ENCODE measurements around the gene CARNS1.

CARNS1 gene

DNA sequence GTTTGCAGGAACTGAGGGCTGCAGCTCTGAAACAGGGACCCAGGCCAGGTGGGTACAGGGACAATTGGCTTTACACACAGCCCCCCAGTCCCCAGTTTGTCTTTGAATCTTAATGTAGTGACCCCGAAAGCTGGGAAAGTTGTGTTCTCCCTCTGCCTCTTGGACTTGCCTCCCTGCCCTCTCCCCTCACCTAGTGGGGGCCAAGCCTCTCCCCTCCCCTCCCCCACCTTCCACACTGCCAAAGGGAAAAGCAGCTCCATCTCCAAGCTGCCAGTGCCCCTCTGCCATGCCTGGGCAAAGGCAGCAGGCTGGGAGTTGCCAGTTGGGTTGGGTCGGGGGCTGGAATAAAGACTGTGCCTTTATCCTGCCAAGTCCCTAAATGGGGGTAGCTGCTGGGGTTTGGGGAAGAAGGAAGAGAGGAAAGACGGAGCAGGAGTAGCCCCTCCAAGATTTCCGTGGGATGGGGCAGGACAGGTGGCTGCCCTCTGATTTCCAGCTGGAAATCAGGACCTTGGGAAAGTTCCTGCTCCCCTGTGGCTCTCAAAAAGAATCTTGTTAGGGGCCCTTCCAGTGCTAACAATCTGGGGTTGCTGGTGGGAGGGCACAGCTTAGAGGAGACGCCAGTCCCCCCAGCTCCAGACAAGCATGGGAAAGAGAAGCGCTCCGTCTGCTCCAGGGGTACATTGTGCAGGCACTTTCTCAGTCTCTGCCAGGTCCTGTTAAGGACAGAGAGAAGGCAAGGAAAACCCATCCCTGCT lies 39.2 kb upstream of the CARNS1 start:
- DNase-seq = no peak

DNA sequence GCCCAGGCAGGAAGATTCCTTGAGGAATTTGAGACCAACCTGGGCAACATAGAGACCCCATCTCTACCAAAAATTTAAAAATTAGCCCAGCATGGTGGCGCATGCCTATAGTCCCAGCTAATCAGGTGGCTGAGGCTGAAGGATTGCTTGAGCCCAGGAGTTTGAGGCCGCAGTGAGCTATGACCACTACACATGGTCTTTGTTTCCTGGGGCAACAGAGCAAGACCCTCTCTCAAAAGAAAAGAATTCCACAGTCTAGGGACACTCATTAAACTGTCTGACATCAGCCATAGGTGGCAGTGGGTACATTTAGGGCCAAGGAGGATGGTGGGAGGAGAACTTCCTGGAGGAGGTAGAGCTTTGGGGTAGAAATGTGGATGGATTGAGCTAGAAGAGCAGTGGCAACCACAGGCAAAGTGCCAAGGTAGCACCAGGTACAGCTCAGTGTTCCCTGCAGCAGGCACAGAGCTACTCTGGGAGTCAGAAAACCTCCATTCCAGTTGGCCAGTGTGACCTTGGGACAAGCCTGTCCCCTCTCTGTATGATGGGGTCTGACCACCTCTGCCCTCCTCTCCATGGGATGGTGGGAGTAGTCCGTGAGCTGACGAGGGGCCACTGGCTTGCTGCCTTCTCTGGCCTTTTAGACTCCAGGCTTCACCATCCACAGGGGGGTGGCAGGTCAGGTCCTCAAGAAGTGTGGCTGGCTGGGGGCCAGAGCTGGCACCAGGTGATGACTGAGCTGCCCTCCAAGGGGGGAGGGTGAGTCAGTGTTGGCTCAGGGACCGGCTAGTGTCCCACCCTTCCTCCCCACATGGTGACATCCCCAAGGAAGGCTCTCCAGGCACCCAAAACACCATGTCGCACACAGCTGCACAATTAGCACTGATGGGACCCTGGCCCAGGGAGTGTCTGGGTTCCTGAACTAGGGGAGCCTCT lies 38.3 kb upstream of the CARNS1 start:
- DNase-seq = no peak

DNA sequence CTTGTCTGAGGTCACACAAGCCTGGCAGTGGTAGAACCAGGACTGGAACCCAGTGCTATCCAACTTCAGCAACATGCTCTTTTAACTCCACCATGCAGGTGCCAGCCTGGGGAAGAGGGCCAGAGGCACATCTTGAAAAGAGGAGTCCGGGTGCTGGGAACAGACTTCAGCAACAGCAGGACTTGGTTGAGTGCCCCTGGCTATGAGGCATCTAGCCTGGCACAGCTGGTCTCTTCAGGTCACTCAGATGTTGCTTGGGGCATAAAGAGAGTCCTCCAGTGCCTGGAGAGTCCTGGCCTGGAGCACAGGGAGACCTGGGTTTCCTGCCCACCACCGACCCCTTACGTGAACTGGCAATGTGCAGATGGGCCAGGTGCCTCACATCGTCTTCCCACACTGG lies 36.9 kb upstream of the CARNS1 start:
- DNase-seq = no peak

- peak; percentile 45 for DNase-seq
Measured at GRCh38 chr11:67379061-67380058, 36.1 kb upstream of the CARNS1 start.

DNA sequence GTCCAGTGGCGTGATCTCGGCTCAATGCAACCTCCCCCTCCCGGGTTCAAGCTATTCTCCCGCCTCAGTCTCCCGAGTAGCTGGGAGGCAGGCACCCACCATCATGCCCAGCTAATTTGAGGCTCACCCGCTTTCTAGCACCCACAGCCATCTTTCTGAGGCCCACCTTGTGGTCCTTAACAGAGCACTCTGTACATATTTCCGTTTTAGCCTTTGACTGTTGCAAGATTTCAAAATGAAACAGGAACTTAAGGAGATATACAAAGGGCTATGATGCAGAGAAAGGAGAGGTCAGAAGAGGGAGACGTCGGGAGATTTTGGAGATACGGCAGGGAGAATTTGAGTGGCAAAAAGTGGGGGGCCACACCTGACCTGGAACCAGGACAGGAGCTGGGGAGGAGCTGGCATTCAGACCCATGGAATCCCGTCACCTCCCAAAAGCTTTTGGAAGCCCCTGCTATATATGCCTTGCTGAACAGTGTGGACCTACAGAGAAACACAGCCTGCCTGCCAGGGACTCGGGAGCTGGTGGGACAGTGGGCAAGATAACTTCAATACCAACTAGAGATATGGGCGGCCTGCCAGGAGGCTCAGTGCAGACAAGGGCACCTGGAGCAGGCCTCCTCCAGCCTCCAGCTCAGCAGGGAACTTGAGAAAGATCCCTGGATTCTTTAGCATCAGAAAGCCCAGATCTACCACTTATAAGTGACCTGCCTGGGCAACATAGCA lies 34.1 kb upstream of the CARNS1 start:
- DNase-seq = peak; percentile 47

DNA sequence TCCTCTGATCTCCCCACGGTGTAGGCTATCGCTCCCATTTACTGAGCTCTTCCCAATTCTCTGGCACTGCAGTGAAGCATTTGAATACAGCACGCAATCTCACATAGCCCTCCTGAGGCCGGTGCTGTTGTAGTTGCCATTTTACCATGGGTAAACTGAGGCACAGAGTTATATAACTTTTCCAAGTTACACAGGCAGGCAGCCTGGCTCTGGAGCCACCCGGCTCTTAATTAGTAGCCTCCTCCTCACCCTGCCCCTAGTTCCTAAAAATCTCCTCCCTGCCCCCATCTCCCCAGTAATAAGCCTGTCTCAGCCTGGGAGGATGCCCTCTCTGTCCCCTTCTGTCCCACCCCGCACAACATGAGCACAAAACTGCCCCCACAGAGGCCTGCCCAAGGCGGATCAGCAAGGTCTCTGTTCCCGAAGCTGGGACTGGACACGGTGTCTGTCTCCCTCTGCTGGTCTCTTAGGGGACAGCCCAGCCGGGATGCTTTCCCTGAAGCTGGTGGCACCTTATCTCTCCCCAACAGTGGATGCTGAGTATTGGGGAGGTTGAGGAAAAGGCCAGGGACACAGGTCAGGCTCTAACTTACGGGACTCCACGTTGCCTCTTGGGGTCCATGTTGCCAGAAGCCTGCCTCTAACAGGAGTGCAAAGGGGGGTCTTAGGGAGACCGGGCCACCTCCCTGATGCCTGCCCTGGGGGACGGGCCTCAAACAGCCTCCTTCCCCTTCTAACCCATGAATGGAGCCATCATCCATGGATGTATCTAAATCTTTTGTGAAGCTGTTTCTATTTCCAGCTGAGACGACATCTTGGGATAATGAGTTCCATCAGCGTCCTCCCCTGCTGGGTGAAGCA lies 33.0 kb upstream of the CARNS1 start:
- peak; percentile 89 for DNase-seq

- peak; percentile 41 for DNase-seq
Measured at GRCh38 chr11:67384851-67385366, 30.6 kb upstream of the CARNS1 start.

- DNase-seq = no peak
Measured at GRCh38 chr11:67387069-67387468, 28.4 kb upstream of the CARNS1 start.

DNA sequence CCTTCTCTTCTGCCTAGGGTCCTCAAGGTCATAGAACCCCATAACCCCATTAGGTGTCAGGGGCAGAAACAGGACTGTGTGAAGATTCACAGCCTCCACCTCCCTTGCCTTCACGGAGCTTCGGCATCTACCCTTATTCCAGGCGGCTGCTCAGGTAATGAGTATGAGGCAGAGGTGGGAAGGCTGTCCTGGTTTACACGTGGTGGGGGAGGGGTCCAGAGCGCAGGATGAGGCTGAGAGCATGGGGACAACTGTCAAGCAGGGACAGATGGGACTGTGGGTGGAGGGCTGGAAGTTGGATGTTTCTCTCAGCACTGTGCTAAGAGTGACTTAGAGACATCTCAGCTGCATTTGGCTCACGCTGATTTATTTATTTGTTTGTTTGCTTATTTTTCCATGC lies 28.0 kb upstream of the CARNS1 start:
- DNase-seq = no peak

DNA sequence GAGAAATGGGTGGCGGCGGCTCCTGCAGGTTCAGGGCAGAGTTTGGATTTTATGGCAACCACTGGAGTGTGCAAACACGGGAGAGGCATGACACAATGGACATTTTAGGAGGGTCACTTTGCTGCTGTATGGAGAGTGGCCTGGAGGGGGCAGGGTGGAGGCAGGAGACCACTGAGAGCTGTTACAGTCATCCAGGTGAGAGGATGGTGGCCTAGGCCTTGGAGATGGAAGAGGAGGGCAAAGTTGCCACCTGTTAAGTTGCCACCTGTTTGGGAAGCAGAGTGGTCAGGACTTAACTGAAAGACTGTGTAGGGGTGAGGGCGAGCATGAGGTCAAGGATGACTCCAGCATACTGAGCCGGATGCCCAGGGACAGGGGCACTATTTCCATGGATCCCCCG lies 26.0 kb upstream of the CARNS1 start:
- DNase-seq = peak; percentile 57

DNA sequence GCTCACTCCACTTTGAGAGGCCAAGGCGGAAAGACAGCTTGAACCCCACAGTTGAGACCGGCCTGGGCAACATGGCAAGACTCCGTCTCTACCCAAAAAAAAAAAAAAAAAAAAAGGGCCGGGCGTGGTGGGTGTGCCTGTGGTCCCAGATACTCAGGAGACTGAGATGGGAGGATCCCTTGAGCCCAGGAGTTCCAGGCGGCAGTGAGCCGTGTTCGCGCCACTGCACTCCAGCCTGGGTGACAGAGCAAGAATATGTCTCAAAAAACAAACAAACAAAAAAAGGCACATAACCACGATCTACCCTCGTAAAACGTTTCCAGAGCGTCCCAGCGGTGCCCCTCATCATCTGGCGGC lies 24.6 kb upstream of the CARNS1 start:
- DNase-seq = no peak

DNA sequence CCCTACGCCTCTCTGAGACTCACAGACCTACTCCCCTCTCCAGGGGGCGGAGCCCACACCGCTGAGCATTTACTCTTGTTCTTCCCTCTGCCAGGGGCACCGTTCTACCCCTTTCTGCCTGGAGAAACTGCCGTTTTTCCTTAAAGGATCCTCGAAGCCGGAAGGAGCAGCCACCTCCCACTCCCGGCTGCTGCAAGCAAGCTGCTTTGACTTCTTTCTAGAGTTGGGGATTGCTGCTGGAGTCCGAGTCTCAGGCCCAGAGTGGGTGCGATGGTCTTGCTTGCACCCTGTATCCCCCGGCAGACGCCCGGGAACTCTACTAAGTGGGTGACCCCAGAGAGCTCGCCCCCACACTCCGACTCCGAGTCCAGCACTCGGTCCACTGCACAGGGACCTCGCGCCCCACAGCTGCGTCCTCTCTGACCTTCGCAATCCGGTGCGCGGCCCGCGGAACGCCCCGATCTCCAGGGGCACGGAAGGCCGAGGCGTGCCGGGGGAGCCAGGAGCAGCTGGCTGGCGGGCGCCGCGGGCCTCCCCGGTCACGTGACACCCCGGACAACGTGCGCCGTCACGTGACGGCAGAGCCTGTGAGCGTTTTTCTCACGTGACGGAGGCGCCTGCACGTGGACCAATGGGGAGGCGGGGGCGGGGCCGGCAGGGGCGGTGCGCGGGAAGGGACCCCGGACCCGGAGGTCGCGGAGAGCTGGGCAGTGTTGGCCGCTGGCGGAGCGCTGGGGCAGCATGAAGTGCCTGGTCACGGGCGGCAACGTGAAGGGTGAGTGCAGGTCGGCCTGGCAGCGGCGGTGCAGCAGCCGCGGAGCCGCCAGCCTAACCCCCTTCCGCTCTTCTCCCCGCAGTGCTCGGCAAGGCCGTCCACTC lies 23.9 kb upstream of the CARNS1 start, which contains the start of gene RAD9A:
TSS of gene RAD9A (plus strand) at position 683 of the 879 bp plus-strand sequence. CDS start at position 742, 59 bp downstream.
- peak; percentile 95 for DNase-seq

GRCh38 chr11:67392183-67392715 lies 23.2 kb upstream of the CARNS1 start:
- DNase-seq = no peak

GRCh38 chr11:67393437-67393836 lies 22.0 kb upstream of the CARNS1 start:
- DNase-seq = no peak

- DNase-seq = no peak
Measured at GRCh38 chr11:67393990-67394389, 21.5 kb upstream of the CARNS1 start.

DNA sequence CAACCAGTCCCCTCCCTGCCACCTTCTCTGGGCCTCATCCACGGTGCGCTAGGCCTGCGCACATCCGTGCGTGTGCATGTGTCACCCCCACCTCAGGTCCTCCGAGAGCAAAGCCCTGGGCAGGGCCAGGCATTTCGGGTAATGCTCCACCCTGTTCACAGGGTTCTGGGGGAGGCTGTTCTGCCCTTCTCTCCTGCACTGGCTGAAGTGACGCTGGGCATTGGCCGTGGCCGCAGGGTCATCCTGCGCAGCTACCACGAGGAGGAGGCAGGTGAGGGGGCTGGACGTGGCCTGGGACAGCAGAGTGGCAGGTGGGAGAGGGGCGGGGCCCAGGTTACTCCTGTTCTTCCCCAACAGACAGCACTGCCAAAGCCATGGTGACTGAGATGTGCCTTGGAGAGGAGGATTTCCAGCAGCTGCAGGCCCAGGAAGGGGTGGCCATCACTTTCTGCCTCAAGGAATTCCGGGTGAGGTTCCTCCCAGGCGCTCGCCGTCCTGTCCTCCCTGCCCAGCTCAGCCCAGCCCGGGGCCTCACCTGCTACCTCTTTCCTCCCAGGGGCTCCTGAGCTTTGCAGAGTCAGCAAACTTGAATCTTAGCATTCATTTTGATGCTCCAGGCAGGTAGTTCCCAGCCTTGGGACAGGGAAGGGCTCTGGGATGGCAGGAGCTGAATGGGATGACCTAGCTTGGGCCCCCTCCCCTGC lies 19.8 kb upstream of the CARNS1 start:
- no peak for DNase-seq

DNA sequence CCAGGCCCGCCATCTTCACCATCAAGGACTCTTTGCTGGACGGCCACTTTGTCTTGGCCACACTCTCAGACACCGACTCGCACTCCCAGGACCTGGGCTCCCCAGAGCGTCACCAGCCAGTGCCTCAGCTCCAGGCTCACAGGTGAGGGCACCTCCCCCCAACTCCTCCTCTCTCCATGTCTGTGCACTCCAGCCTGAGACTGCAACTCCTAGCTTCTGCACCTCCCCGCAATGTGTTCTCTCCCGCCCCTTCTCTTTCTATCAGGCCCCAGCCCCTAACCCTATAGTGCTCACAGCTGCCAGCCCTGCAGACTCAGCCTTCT lies 19.3 kb upstream of the CARNS1 start:
- no peak for DNase-seq

- DNase-seq = no peak
Measured at GRCh38 chr11:67396587-67397389, 18.7 kb upstream of the CARNS1 start.
